ENCODE measurements around the gene MFAP1.
"Not testable (repeated sequence)": the region's sequence is repeated elsewhere in the genome, so short reads cannot be mapped to it uniquely, and the experiment has no call there.

The MFAP1 gene

GRCh38 chr15:43824302-43825246 lies at the start of gene MFAP1:
MFAP1 (minus strand) TSS chr15:43824690; CDS start chr15:43824569, 121 bp downstream.
- H3K27me3 Mint-ChIP-seq, result no peaks in the 10 kb centered on the region
- peaks cover 11% of the 10 kb centered on the region for H3K36me3 Mint-ChIP-seq
- peak within 1 kb of the TSS; percentile 98 for H3K27ac Mint-ChIP-seq
- no peaks in the 10 kb centered on the region for H3K9me3 Mint-ChIP-seq (ENCODE audit: low read depth)
- peak within 1 kb of the TSS; percentile 99 for H3K4me3 Mint-ChIP-seq
- H3K4me1 Mint-ChIP-seq (ENCODE audit: low read depth), result peaks cover 58% of the 10 kb centered on the region

GRCh38 chr15:43873651-43874050 lies 49.2 kb upstream of the MFAP1 start:
- Mint-ChIP-seq H3K27me3 (no peaks in the 10 kb centered on the region), H3K4me3 (no peak overlapping the region), H3K27ac (no peak overlapping the region), H3K4me1 (ENCODE audit: low read depth) (no peaks in the 10 kb centered on the region), H3K9me3 (ENCODE audit: low read depth) (no peaks in the 10 kb centered on the region), H3K36me3 (peaks cover 9% of the 10 kb centered on the region)

- Mint-ChIP-seq H3K27me3 (no peaks in the 10 kb centered on the region), H3K27ac (no peak overlapping the region), H3K9me3 (ENCODE audit: low read depth) (no peaks in the 10 kb centered on the region), H3K4me3 (no peak overlapping the region), H3K4me1 (ENCODE audit: low read depth) (no peaks in the 10 kb centered on the region), H3K36me3 (peaks cover 9% of the 10 kb centered on the region)
These were observed 48.0 kb upstream of the MFAP1 start for GRCh38 chr15:43872416-43873020.

- Mint-ChIP-seq H3K9me3 (ENCODE audit: low read depth) (no peaks in the 10 kb centered on the region), H3K4me1 (ENCODE audit: low read depth) (no peaks in the 10 kb centered on the region), H3K27me3 (no peaks in the 10 kb centered on the region), H3K36me3 (peaks cover 9% of the 10 kb centered on the region), H3K27ac (no peak overlapping the region), H3K4me3 (no peak overlapping the region)
These were observed 47.3 kb upstream of the MFAP1 start for GRCh38 chr15:43871835-43872234.

GRCh38 chr15:43868406-43868805 lies 43.9 kb upstream of the MFAP1 start:
- Mint-ChIP-seq H3K9me3 (ENCODE audit: low read depth) (no peaks in the 10 kb centered on the region), H3K27me3 (no peaks in the 10 kb centered on the region), H3K4me1 (ENCODE audit: low read depth) (no peaks in the 10 kb centered on the region), H3K27ac (no peak overlapping the region), H3K4me3 (no peak overlapping the region), H3K36me3 (peaks cover 14% of the 10 kb centered on the region)

GRCh38 chr15:43867096-43867495 lies 42.6 kb upstream of the MFAP1 start:
- Mint-ChIP-seq H3K36me3 (peaks cover 14% of the 10 kb centered on the region), H3K4me1 (ENCODE audit: low read depth) (no peaks in the 10 kb centered on the region), H3K27me3 (no peaks in the 10 kb centered on the region), H3K9me3 (ENCODE audit: low read depth) (no peaks in the 10 kb centered on the region), H3K27ac (no peak overlapping the region), H3K4me3 (no peak overlapping the region)

GRCh38 chr15:43866636-43867035 lies 42.1 kb upstream of the MFAP1 start:
- not testable (repeated sequence) for H3K4me1 Mint-ChIP-seq (ENCODE audit: low read depth); H3K4me3 Mint-ChIP-seq; H3K9me3 Mint-ChIP-seq (ENCODE audit: low read depth); H3K27ac Mint-ChIP-seq; H3K27me3 Mint-ChIP-seq
- peaks cover 13% of the 10 kb centered on the region for H3K36me3 Mint-ChIP-seq

GRCh38 chr15:43859546-43859945 lies 35.1 kb upstream of the MFAP1 start:
- H3K4me3 Mint-ChIP-seq, result no peak overlapping the region
- H3K27ac Mint-ChIP-seq, result no peak overlapping the region
- H3K4me1 Mint-ChIP-seq (ENCODE audit: low read depth), result no peaks in the 10 kb centered on the region
- H3K9me3 Mint-ChIP-seq (ENCODE audit: low read depth), result no peaks in the 10 kb centered on the region
- H3K27me3 Mint-ChIP-seq, result no peaks in the 10 kb centered on the region
- H3K36me3 Mint-ChIP-seq, result peaks cover 18% of the 10 kb centered on the region

GRCh38 chr15:43854801-43855200 lies 30.3 kb upstream of the MFAP1 start:
- no peaks in the 10 kb centered on the region for H3K9me3 Mint-ChIP-seq (ENCODE audit: low read depth)
- no peaks in the 10 kb centered on the region for H3K27me3 Mint-ChIP-seq
- H3K4me1 Mint-ChIP-seq (ENCODE audit: low read depth), result no peaks in the 10 kb centered on the region
- peaks cover 17% of the 10 kb centered on the region for H3K36me3 Mint-ChIP-seq
- no peak overlapping the region for H3K27ac Mint-ChIP-seq
- no peak overlapping the region for H3K4me3 Mint-ChIP-seq

GRCh38 chr15:43852607-43853006 lies 28.1 kb upstream of the MFAP1 start:
- no peak overlapping the region for H3K4me3 Mint-ChIP-seq
- peaks cover 11% of the 10 kb centered on the region for H3K36me3 Mint-ChIP-seq
- no peaks in the 10 kb centered on the region for H3K4me1 Mint-ChIP-seq (ENCODE audit: low read depth)

GRCh38 chr15:43851251-43851650 lies 26.8 kb upstream of the MFAP1 start:
- Mint-ChIP-seq H3K9me3 (ENCODE audit: low read depth) (no peaks in the 10 kb centered on the region), H3K4me1 (ENCODE audit: low read depth) (no peaks in the 10 kb centered on the region), H3K36me3 (peaks cover 8% of the 10 kb centered on the region), H3K27ac (no peak overlapping the region), H3K27me3 (no peaks in the 10 kb centered on the region), H3K4me3 (no peak overlapping the region)

More at GRCh38 chr15:43852607-43853006, 28.1 kb upstream of the MFAP1 start:
- Mint-ChIP-seq H3K9me3 (ENCODE audit: low read depth) (no peaks in the 10 kb centered on the region), H3K27me3 (no peaks in the 10 kb centered on the region), H3K27ac (no peak overlapping the region)

- Mint-ChIP-seq H3K4me3 (no peak overlapping the region), H3K27ac (no peak overlapping the region), H3K4me1 (ENCODE audit: low read depth) (no peaks in the 10 kb centered on the region), H3K9me3 (ENCODE audit: low read depth) (no peaks in the 10 kb centered on the region), H3K36me3 (no peaks in the 10 kb centered on the region), H3K27me3 (no peaks in the 10 kb centered on the region)
These were observed 20.9 kb upstream of the MFAP1 start for GRCh38 chr15:43845421-43845820.

- not testable (repeated sequence) for H3K9me3 Mint-ChIP-seq (ENCODE audit: low read depth); H3K4me3 Mint-ChIP-seq; H3K27ac Mint-ChIP-seq; H3K27me3 Mint-ChIP-seq
- H3K36me3 Mint-ChIP-seq, result peaks cover 11% of the 10 kb centered on the region
- peaks cover 27% of the 10 kb centered on the region for H3K4me1 Mint-ChIP-seq (ENCODE audit: low read depth)
These were observed 8.0 kb upstream of the MFAP1 start for GRCh38 chr15:43832485-43832884.

GRCh38 chr15:43831519-43832052 lies 7.1 kb upstream of the MFAP1 start:
- H3K36me3 Mint-ChIP-seq, result not testable (repeated sequence)
- peak overlapping the region; percentile 14 for H3K4me3 Mint-ChIP-seq
- H3K27ac Mint-ChIP-seq, result peak overlapping the region; percentile 11

GRCh38 chr15:43830691-43831275 lies 6.3 kb upstream of the MFAP1 start:
- H3K27ac Mint-ChIP-seq; H3K36me3 Mint-ChIP-seq; H3K4me3 Mint-ChIP-seq; H3K9me3 Mint-ChIP-seq (ENCODE audit: low read depth); H3K27me3 Mint-ChIP-seq: not testable (repeated sequence)
- H3K4me1 Mint-ChIP-seq (ENCODE audit: low read depth), result peaks cover 36% of the 10 kb centered on the region

More at GRCh38 chr15:43831519-43832052, 7.1 kb upstream of the MFAP1 start:
- H3K27me3 Mint-ChIP-seq; H3K9me3 Mint-ChIP-seq (ENCODE audit: low read depth): not testable (repeated sequence)
- peaks cover 30% of the 10 kb centered on the region for H3K4me1 Mint-ChIP-seq (ENCODE audit: low read depth)

Data from activated naive CD8-positive, alpha-beta T cell (primary cell).